Measurements from ENCODE around the gene CEP131. TPM values are rescaled to one million over a fixed set of nuclear protein-coding genes. Genes with fewer than 3 reads are reported as not detected.

CEP131 gene
- total RNA-seq, 1 donor from 2014 or later, result 12.3 TPM

DNA sequence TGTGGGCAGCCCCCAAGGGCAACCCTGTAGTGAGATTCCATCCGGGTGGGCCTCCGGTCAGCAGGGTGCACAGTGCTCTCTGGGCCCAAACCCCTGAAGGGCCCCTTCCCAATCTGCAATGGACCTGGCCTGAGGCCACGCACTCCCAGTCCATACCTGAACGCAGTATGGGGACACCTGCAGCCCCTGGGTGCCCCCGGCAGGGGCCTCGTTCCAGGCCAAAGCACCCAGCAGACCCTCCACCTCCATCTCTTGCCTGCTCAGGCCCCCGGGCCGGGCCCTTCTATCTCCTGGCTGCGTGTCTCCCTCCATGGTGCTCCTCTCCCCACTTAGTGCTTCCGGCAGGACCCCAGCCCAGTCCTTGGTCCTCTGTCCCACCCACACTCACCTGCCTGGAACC lies 39.4 kb downstream of the CEP131 start:
- DNase-seq, result no peak

DNA sequence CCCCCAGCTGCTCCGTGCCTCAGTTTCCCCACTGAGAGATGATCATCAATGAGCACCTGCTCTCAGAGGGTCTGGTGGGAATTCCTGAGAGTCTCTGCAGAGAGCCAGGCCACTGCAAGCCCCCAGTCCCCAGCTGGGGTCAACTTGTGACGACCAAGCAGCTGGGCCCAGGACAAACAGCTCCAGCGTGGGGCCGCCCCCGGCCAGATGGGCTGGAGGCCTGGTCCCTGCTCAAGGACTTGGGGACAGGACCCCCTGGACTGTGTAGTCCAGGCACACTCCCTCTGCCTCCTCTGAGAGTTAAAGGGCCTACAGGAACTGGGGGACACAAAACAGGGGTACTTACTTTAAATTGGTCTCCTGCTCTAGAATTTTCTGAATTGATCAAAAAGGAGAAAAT lies 40.2 kb downstream of the CEP131 start:
- DNase-seq, result no peak

DNA sequence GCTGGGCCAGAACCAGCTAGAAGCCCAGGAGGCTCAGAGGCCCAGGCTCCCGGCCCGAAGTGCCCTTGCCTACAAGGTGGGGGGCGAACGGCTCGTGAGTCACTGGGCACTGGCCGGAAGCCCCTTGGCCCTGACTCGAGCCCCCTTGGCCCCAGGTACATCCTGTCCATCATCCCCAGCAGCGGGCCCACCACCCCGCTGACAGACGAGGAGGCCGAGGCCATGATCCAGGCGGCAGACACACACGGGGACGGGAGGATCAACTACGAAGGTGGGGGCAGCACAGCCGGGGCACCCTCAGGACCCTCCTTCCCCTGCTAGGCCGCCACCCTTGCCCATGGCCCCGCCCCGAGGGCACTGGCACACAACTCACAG lies 41.0 kb downstream of the CEP131 start:
- DNase-seq, result no peak

DNA sequence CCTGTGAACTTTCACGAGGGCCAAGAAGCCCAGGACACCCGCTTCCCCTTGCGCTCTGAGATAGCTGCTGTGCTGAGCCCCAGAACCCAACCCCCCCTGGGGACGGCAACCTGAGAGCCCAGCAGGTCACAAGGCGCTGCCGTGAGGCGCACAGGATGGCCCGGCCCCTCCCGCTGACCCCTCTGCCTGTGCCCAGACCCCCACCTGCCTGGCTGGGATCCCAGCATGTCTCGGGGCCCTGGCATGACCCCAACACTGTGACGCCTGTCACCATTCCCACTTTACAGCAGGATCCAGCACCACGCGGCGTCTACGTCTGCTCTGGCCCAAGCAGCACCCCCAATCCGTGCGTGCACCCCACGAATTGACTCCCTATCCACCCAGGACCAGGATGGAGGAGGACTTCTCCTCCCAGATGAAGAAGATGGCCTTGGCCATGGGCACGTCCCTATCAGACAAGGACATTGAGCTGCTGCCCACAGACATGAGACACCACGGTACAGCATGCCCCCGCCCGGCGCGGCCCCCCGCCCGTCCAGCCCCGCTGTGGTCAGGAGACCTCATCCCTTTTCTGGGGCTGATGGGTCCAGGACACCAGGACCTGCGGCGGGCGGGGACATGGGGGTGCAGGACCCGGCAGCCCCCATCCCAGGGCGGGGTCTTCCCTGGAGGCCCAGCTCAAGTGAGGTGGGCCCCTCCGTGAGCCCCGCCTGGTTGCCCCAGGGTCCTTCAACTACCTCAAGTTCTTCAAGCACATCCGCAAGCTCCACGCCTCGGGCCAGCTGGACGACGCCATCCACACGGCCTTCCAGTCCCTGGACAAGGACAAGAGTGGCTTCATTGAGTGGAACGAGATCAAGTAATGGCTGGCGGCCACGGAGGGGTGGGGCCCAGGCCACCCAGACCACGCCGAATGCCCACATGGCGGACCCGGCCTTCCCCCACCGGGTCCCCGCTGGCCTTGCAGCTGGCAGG lies 41.6 kb downstream of the CEP131 start:
- no peak for DNase-seq

DNA sequence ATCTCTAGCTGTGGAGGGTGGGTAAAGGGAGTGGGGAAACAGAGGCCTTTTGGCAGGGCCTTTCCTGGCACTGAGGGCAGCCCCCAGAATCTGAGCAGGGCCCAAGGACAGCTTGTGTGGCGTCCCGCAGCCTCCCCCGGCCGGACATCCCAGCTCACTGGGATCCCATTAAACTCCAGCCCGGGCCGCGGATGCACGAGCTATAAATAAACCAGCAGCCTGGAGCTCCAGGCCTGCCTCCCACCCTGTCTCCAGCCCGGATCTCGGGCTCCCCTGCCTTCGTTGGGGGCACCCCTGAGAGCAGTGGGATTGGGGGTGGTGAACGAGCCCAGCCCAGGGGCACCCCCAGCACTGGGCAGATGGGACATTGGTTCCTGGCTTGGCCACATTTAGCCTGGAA lies 42.9 kb downstream of the CEP131 start:
- DNase-seq, result no peak

DNA sequence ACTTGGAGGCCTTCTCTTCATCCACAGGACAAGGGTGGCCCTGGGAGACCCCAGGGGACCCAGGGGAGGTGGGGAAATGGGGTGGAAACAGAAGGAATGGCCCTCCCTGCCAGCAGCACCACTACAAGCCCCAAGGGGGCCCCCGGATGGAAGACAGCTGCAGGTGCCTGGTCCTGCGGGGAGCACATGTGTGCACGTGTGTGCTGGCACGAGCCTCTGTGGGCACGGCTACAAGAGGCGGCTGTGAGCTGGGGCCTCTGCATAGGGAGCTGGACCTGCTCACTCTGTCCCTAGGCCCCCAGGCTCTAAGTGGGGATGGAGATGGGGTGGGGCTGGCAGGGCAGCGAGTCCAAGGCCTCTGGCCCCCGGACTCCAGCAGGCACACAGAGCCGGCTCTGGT lies 43.5 kb downstream of the CEP131 start:
- DNase-seq, result no peak

DNA sequence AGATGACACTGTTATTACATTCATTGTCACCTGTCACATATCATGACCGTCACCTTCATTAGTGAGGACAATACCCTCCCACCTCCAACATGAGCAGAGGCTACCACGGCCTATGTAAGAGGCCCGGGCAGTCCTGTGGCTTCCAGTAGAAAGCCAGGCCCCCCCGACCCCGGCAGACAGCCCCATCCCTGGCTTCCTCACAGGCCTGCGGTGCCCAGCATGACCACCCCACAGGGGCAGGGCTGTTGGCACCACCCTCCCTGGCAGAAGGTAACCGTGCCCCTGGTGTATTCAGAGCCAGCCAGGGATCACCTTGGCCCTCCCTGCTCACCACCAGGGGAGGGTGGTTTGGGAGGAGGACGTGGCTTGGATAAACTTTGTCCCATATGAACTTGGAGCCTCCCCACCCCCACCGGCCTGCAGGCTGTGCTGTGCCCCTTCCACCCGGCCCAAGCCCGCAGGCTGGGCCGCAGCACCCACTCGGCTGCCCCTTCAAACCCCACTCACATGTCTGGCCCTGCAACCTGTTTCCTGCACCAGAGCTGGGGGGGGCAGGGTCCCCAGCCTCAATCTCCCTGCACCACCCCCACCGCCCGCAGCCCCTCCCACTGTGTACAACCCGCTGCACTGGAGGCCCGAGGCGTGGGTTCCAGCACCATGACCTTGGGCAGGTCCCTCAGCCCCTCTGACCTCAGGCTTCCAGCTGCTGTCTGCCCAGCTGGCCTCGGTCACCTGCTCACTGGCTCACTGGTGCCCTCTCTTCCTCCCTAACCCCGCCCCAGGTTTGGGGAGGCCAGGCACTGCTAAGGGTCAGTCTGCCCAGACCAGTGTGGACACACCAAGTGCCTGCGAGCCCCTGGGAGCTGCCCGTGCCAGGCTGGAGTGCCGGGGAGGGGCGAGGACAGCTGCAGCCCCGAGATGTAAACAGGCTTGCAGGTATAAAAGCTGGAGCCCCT lies 44.4 kb downstream of the CEP131 start:
- no peak for DNase-seq

DNA sequence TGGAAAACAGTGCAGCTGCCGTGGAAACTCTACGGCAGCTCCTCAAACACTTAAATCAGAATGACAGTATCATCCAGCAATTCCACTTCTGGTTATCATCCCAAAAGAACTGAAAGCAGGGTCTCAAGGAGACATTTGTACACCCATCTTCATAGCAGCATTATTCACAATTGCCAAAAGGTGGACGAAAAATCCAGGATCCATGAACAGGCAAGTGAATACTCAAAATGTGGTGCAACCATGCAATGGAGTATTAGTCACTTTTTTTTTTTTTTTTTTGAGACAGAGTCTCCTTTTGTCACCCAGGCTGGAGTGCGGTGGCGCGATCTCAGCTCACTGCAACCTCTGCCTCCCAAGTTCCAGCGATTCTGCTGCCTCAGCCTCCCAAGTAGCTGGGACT lies 46.1 kb downstream of the CEP131 start:
- peak; percentile 41 for DNase-seq

DNA sequence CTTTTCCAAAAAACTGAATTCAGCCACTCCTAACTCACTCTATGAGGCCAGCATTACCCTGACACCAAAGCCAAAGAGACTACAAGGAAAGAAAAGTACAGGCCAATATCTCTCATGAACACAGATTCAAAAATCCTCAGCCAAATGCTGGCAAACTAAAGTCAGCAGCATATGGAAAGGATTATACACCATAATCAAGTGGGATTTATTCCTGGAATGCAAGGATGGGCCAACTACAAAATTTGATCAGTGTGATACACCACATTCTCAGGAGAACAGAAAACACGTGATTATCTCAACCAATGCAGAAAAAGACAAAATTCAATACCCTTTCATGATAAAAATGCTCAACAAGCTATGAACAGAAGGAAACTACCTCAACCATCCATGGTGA lies 49.0 kb downstream of the CEP131 start:
- no peak for DNase-seq

DNA sequence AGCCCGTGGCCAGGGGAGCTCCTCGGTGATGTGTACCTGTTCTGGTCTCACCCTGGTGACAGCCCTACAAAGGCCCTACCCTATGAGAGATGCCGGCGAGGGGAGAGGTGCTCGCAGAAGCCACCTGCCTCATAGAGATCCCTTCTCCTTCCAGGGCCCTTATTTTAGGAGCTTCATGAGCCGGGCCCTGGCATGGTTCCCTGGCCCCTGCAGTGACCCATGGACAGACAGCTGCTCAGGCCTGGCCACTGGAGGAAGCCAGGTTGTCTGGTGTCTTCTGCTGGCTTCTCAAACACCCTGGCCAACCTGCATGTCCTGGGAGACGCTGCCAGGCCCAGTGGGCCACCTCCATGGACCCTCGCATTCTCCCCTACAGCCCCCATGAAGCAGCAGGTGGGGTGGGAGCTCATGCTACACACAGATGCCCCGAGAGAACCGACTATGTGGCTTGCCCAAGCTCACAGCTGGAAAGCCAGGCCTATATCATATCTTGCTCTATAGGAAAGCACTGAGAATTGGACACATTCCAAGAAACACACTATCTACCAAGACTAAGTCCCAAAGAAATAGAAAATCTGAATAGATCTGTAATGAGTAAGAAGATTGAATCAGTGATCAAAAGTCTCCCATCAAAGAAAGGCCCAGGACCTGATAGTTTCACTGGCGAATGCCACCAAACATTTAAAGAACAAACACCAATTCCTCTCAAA lies 49.6 kb downstream of the CEP131 start:
- DNase-seq, result no peak

DNA sequence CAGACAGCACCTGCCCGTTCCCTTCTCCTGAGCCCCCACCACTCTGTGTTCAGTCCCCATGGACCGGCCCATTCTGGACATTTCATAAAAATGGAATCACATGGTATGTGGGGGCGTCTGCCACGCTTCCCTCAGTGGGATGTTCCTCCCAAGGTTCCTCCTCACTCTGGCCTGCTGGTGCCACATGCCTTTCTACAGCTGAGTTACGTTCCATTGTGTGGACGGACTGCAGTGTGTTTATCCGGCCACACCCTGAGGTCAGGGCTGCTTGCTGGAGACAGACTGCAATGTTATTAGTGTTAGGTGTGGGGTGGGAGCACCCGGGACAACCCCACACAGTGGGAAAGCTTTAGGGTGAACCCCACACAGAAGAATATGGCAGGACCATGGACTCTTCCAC lies 50.8 kb downstream of the CEP131 start:
- DNase-seq, result peak; percentile 23

DNA sequence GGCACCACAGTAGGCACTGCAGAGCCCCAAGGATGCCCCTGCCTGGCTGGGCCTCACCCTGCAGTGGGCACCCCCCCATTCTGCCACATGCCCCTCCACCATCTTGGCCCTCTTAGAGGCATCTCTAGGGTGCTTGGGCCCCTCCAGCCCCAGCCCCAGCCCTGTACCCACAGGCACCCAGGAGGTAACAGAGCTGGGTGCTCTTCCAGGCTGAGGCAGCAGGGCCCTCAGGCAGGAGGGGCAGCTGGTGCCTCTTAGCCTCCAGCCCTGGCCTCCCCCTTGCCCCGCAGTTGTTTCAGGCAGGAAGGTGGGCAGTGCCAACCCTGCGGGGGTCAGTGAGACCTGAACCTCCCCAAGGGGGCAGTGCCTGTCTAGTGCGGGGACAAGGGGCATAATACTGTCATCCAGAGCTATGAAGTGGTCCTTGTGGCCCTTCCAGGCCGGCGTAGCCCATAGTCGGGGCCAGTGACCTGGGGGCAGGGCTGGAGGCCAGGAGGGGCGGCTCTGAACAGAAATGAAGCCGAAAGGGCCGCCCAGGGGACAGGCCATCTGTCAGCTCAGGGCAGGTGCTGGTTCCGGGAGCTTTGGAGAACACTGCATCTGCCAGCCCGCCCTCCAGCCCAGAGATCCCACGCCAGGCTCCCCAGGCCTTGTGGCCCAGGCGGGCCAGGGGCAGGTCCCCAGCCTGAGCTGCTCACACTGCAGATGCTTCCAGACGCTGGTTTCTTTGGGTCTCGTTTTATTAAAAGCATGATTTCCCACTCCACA lies 51.9 kb downstream of the CEP131 start:
- DNase-seq, result no peak

DNA sequence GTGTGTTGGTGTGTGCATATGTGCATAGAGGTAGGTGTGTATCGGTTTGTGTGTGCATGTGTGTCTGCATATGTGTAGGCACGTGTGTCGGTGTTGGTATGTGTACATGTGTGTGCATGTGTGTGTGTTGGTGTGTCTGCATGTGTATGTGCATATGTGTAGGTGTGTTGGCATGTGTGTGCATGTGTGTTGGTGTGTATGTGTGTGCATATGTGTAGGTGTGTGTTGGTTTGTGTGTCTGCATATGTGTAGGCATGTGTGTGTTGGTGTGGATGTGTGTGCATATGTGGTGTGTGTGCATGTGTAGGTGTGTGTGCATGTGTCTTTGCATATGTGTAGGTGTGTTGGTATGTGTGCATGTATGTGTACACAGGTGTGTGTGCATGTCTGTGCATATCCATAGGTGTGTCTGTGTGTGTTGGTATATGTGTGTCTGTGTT lies 52.9 kb downstream of the CEP131 start:
- no peak for DNase-seq

DNA sequence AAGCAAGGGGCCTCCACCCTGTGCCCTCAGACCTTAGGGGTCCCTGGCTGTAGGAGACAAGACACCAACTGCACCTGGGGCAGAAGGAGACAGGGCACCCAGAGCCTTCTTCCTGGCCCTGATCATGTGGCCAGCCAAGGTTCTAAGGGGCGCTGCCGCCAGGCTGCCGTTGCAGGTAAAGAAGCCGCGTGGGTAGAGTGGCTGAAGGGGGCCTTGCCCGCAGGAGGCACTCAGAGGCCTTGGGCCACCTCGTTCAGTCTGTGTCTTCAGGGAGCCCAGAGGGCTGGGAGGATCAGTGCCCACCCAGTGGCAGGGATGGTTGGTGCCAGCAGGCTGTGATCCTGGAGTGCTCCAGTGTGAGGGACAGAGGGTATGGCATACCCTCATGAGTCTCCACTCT lies 55.1 kb downstream of the CEP131 start:
- no peak for DNase-seq

DNA sequence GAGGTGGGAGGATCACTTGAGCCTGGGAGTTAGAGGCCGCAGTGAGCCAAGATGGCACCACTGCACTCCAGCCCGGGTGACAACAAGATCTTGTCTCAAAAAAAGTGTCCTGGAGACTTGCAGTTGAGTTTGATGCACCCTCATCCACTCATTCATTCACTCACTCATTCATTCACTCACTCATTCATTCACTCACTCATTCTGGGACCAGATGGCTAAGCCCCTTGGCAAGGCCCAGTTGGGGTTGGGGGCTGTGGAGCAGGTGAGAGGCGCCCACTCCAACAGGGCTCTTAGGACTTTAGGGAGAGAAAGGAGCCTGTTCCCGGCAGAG lies 55.6 kb downstream of the CEP131 start:
- no peak for DNase-seq

DNA sequence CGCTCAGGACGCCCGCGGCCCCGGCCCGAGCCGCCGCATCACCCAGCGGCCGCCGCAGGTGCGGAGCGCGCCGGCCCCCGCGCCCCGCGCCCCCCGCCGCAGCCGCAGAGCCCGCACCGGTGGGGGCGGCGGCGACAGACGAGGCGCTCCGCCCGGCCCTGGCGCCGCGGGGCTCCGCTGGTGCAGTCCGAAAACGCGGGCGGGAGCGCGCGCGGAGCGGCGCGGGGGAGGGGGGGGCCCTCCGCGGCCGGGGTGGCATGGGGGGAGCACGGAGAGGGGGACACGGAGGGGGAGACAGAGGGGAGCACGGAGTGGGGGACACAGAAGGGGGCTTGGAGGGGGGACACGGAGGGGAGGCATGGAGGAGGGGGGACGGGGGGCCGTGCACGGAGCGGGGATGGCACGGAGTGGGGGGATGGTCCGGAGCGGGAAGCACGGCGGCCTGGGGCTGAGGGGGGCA lies 56.7 kb downstream of the CEP131 start, which contains the start of gene AATK:
Gene AATK (minus strand): TSS at position 189 of the 460 bp plus-strand sequence. CDS start 229 bp downstream, outside the sequence.
- no peak for DNase-seq

DNA sequence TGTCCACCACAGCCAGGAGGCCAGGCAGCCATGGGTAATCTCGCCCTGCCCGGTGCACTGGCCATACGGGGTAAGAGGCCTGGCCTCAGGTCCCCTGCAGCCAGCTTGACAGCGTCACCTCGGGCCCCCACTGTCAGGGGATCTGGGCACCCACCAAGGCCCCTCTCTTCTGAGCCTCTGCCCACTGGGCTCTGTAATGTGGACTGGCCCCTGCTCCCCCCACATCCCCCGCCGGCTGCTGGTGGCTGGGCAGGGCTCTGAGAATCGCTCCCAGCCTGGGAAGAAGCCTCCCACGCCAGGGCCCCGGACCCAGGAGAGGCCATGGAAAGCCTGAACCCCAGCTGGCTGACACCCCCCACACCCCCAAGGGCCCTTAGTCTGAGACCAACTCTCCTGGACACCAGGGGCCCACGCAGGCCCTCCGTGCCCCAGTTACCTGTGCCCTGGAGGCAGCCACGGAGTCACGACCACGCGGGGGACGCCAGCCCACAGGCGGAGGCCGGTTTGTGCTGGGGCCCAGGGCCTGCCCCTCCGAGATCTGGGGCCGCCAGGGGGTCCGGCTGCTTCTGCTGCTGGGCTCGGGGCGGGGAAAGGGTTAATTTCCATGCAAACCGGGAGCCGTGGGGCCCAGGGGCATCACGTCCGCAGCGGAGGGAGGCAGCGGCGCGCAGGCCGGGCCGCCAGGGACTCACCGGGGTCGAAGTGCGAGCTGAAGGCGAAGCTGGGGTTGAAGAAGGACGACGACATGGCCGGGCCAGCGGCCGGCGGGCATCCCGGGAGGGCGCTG lies 57.3 kb downstream of the CEP131 start, which contains the start of gene PVALEF:
Gene PVALEF (plus strand): TSS at position 262 of the 787 bp plus-strand sequence. CDS start 15,720 bp downstream, outside the sequence.
- peak; percentile 18 for DNase-seq

DNA sequence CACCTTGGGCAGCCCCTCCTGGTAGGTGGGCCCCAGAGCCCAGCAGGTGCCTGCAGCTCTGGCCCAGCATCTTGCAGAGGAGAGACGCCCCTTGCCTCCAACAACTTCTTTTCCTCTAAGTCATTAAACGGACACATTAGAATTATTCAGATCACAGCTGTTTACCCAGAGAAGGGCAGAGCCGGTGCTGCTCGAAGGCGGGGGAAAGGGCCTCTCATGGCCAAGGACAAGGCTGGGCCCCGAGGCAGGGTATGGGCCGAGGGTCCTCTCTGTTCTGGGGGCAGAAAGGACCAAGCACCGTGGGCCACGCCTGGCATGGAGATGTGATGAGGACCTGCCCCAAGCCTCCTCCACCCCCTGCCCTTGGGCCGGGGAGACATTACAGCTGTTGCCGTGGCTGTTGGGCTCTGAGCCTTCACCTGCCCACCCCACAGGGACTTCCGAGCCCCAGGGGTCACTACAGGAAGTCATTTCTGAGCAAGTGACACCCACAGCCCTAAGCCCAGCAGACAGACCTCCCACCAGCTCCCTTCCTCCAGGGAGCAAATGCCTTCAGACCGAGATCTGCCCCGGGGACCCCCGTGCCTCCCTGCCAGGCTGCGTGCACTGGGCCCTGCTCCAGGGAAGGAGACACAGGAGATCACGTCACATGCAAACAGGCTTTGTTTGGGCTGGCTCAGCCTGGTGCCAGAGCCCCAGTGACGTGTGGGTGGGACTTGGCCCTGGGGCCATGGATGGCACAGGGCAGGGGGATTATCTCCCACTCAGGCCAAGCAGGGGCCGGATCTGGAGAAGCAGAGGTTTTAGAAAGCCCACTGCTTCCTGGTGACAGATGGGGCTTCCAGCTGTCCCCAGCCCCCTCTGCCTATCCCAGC lies 58.2 kb downstream of the CEP131 start:
- no peak for DNase-seq

DNA sequence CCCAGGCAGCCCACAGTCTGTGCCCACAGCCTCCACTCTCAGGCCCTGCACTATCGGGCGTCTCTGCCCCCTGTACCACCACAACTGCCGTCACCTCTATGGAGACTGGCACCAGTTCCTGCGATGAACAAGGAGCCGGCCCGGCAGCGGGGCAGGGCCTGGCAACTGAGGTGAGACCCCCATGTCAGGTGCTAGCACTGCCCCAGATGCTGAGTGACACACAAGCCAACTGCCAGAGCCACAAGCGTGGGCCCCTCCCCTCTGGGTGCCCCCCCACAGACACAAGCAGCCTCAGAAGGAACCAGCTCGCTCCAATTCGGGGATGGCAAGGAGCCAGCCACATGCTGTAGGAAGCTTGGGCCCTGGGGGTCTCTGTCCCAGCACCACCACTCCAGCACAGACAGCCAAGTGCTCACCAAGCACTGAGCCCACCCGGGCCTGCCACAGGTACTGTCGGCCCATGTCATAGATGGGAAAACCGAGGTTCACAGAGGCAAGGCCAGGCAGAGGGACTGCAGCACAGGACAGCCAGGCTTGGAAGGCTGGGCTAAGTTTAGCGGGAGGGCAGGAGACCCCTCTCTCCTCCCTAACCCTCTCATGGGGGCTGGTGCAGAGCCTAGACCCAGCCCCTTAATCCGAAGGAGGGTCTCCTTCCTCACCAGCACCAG lies 58.9 kb downstream of the CEP131 start:
- no peak for DNase-seq
